WTC11 (cell line): ENCODE data around the gene LRRFIP2.

Experiments
- ATF2 ChIP-seq: sonication (generic); formaldehyde crosslinking; IDR thresholded peaks from 2 replicates; pipeline ENCODE4 v1.8.1; 2022; ENCODE audit warnings: low read depth, missing genetic modification reagents, borderline replicate concordance
- CBFB ChIP-seq: sonication (generic); formaldehyde crosslinking; IDR thresholded peaks from 2 replicates; pipeline ENCODE4 v1.8.1; 2022; ENCODE audit warnings: mild to moderate bottlenecking, low read depth, missing genetic modification reagents
- CTCF ChIP-seq: fragments of 200-600 bp; IDR thresholded peaks from 2 replicates; pipeline ENCODE4 v1.8.0; 2022; ENCODE audit warnings: antibody characterized with exemption
- E2F5 ChIP-seq: sonication (generic); formaldehyde crosslinking; IDR thresholded peaks from 2 replicates; pipeline ENCODE4 v1.8.1; 2022; ENCODE audit warnings: mild to moderate bottlenecking, moderate library complexity, missing genetic modification reagents
- FOXJ3 ChIP-seq: sonication (generic); formaldehyde crosslinking; IDR thresholded peaks from 2 replicates; pipeline ENCODE4 v1.9.0; 2021; ENCODE audit warnings: missing genetic modification reagents, mild to moderate bottlenecking, borderline replicate concordance
- MAX ChIP-seq: sonication (generic); formaldehyde crosslinking; IDR thresholded peaks from 2 replicates; pipeline ENCODE4 v1.8.0; 2022; ENCODE audit warnings: mild to moderate bottlenecking, missing genetic modification reagents
- NR3C1 ChIP-seq: sonication (generic); formaldehyde crosslinking; conservative IDR thresholded peaks from 2 replicates; pipeline ENCODE4 v1.8.1; 2023; ENCODE audit warnings: low read depth, mild to moderate bottlenecking, missing genetic modification reagents
- SMAD3 ChIP-seq: sonication (generic); formaldehyde crosslinking; IDR thresholded peaks from 2 replicates; pipeline ENCODE4 v1.8.0; 2022; ENCODE audit warnings: missing genetic modification reagents, mild to moderate bottlenecking, borderline replicate concordance
- STAT6 ChIP-seq: sonication (generic); formaldehyde crosslinking; conservative IDR thresholded peaks from 2 replicates; pipeline ENCODE4 v1.8.1; 2023; ENCODE audit warnings: mild to moderate bottlenecking, low read depth, missing genetic modification reagents, moderate library complexity
- TEAD1 ChIP-seq: sonication (generic); formaldehyde crosslinking; IDR thresholded peaks from 2 replicates; pipeline ENCODE4 v1.8.0; 2022; ENCODE audit warnings: mild to moderate bottlenecking, missing genetic modification reagents
- TP53 ChIP-seq: sonication (generic); formaldehyde crosslinking; IDR thresholded peaks from 2 replicates; pipeline ENCODE4 v1.8.1; 2023; ENCODE audit warnings: mild to moderate bottlenecking, missing genetic modification reagents
- ZBTB21 ChIP-seq: sonication (generic); formaldehyde crosslinking; IDR thresholded peaks from 2 replicates; pipeline ENCODE4 v1.8.1; 2023; ENCODE audit warnings: mild to moderate bottlenecking, missing genetic modification reagents, borderline replicate concordance
- ZNF281 ChIP-seq: sonication (generic); formaldehyde crosslinking; IDR thresholded peaks from 2 replicates; pipeline ENCODE4 v1.8.0; 2023; ENCODE audit warnings: mild to moderate bottlenecking, missing genetic modification reagents
- ZNF423 ChIP-seq: fragments of 250-450 bp; sonication (Bioruptor Pico); IDR thresholded peaks from 2 replicates; pipeline ENCODE4 v2.1.2; 2022; ENCODE audit warnings: mild to moderate bottlenecking, moderate library complexity

GRCh38 chr3:37143821-37144220 lies 30.6 kb downstream of the LRRFIP2 start:
- TF ChIP-seq MAX = no peak
- TF ChIP-seq ZNF281 (CRISPR knock-in tag) = no peak
- no peak for TF ChIP-seq CTCF
- no peak for TF ChIP-seq ZBTB21 (CRISPR knock-in tag)
- no peak for TF ChIP-seq STAT6 (CRISPR knock-in tag)
- no peak for TF ChIP-seq ATF2 (CRISPR knock-in tag)
- no peak for TF ChIP-seq SMAD3 (CRISPR knock-in tag)
- no peak for TF ChIP-seq ZNF423
- no peak for TF ChIP-seq TEAD1 (CRISPR knock-in tag)
- no peak for TF ChIP-seq CBFB (CRISPR knock-in tag)
- no peak for TF ChIP-seq FOXJ3 (CRISPR knock-in tag)
- no peak for TF ChIP-seq NR3C1 (CRISPR knock-in tag)
- no peak for TF ChIP-seq TP53 (CRISPR knock-in tag)
- no peak for TF ChIP-seq E2F5 (CRISPR knock-in tag)
